AG09309 (cell line): ENCODE data around the gene LTBR.
"Not testable (repeated sequence)": the region's sequence is repeated elsewhere in the genome, so short reads cannot be mapped to it uniquely, and the experiment has no call there.

ENCODE experiments used
- DNase-seq: peaks from one replicate; pipeline ENCODE4 v3.0.0-alpha.2; 2010; ENCODE audit warnings: low read depth
- H3K4me3 ChIP-seq: 2 replicates; pipeline ENCODE4 v1.5.1; 2011; ENCODE audit warnings: mild to moderate bottlenecking, low read depth, low read length, moderate library complexity; ENCODE audit not compliant: control insufficient read depth
- CTCF ChIP-seq: IDR thresholded peaks from 2 replicates; pipeline ENCODE4 v1.5.1; 2011; ENCODE audit warnings: mild to moderate bottlenecking, low read depth, low read length, inconsistent platforms; ENCODE audit not compliant: insufficient read depth, control insufficient read depth; ENCODE audit errors: missing control alignments

The LTBR gene

GRCh38 chr12:6336889-6337853, 46.8 kb upstream of the LTBR start:
- TF ChIP-seq CTCF: no peak
- H3K4me3 ChIP-seq: peak overlapping the region; percentile 43
- DNase-seq: no peak

- H3K4me3 ChIP-seq: peak overlapping the region; percentile 63
- no peak for TF ChIP-seq CTCF
- no peak for DNase-seq
Observed at GRCh38 chr12:6337958-6338433, 46.0 kb upstream of the LTBR start.

GRCh38 chr12:6338536-6338935, 45.4 kb upstream of the LTBR start:
- DNase-seq: not testable (repeated sequence)
- peak overlapping the region; percentile 63 for H3K4me3 ChIP-seq

GRCh38 chr12:6338955-6339354, 45.0 kb upstream of the LTBR start:
- peak overlapping the region; percentile 63 for H3K4me3 ChIP-seq
- no peak for TF ChIP-seq CTCF
- no peak for DNase-seq

- no peak for TF ChIP-seq CTCF
- H3K4me3 ChIP-seq: peak overlapping the region; percentile 63
- DNase-seq: no peak
Observed at GRCh38 chr12:6340032-6340638, 43.8 kb upstream of the LTBR start.

- H3K4me3 ChIP-seq: peak overlapping the region; percentile 63
- peak; percentile 1 for TF ChIP-seq CTCF
- no peak for DNase-seq
Observed at GRCh38 chr12:6340745-6341416, 43.1 kb upstream of the LTBR start.

GRCh38 chr12:6341417-6342139, 42.4 kb upstream of the LTBR start, which contains the start of gene TNFRSF1A:
Gene TNFRSF1A (minus strand): TSS chr12:6342076. CDS start chr12:6341814, 262 bp downstream.
- DNase-seq: no peak
- H3K4me3 ChIP-seq: peak within 1 kb of the TSS; percentile 63
- no peak for TF ChIP-seq CTCF
